SK-N-SH (cell line): Measurements from ENCODE around the gene SKI.

Source experiments
- CTCF ChIP-seq: fragments of 200-600 bp; sonication (generic); IDR thresholded peaks from 2 replicates; pipeline ENCODE4 v1.6.1; 2017; ENCODE audit warnings: antibody characterized with exemption, mild to moderate bottlenecking, moderate library complexity
- EP300 ChIP-seq, 2 experiments: IDR thresholded peaks; 2 replicates each; pipeline versions ENCODE4 v1.4.0 to v1.6.1; 2012; ENCODE audit warnings: borderline replicate concordance in 1 of 2, low read depth in 1 of 2, low read length in 1 of 2
- FOXJ3 ChIP-seq: sonication (generic); formaldehyde crosslinking; IDR thresholded peaks from 2 replicates; pipeline ENCODE4 v1.5.1; 2020; ENCODE audit warnings: mild to moderate bottlenecking, missing genetic modification reagents
- MAX ChIP-seq: IDR thresholded peaks from 2 replicates; pipeline ENCODE4 v1.4.0; 2012; ENCODE audit warnings: low read depth
- MXI1 ChIP-seq: IDR thresholded peaks from 2 replicates; pipeline ENCODE4 v1.6.1; 2012; ENCODE audit warnings: mild to moderate bottlenecking, low read depth, low read length, improper control_type of control experiment
- NFIC ChIP-seq: IDR thresholded peaks from 2 replicates; pipeline ENCODE4 v1.4.0; 2012; ENCODE audit warnings: borderline replicate concordance
- POLR2AphosphoS5 ChIP-seq: IDR thresholded peaks from 2 replicates; pipeline ENCODE4 v1.6.1; 2012; ENCODE audit warnings: low read depth, low read length
- RAD21 ChIP-seq: IDR thresholded peaks from 2 replicates; pipeline ENCODE4 v1.6.1; 2012; ENCODE audit warnings: mild to moderate bottlenecking, low read length
- SMC3 ChIP-seq: IDR thresholded peaks from 2 replicates; pipeline ENCODE4 v1.6.1; 2012; ENCODE audit warnings: low read depth, low read length, improper control_type of control experiment
- TCF12 ChIP-seq: IDR thresholded peaks from 2 replicates; pipeline ENCODE4 v1.4.0; 2012
- YY1 ChIP-seq: IDR thresholded peaks from 2 replicates; pipeline ENCODE4 v1.4.0; 2012; ENCODE audit warnings: low read depth, mild to moderate bottlenecking
- TF ChIP-seq, protein P1 (sequence below): IDR thresholded peaks from 2 replicates; pipeline ENCODE4 v1.4.0; 2012; ENCODE audit warnings: low read depth, borderline replicate concordance

GRCh38 chr1:2346691-2347408, 118.7 kb downstream of the SKI start:
- TF ChIP-seq NFIC (no peak), POLR2AphosphoS5 (no peak), CTCF (no peak), RAD21 (no peak), MAX (no peak), EP300 (IDR thresholded peaks at IDR 0.05; ENCODE audit: borderline replicate concordance in 1 of 2, low read depth in 1 of 2, low read length in 1 of 2) (no peak), MXI1 (no peak), FOXJ3 (CRISPR knock-in tag) (no peak), SMC3 (no peak), YY1 (no peak), TCF12 (no peak)
- TF ChIP-seq, protein P1, sequence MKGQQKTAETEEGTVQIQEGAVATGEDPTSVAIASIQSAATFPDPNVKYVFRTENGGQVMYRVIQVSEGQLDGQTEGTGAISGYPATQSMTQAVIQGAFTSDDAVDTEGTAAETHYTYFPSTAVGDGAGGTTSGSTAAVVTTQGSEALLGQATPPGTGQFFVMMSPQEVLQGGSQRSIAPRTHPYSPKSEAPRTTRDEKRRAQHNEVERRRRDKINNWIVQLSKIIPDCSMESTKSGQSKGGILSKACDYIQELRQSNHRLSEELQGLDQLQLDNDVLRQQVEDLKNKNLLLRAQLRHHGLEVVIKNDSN, result no peak
